ENCODE measurements around the gene SLC16A3.
"Not testable (repeated sequence)": the region's sequence is repeated elsewhere in the genome, so short reads cannot be mapped to it uniquely, and the experiment has no call there.

The SLC16A3 gene

GRCh38 chr17:82188001-82188961 lies 40.6 kb upstream of the SLC16A3 start:
- no peak overlapping the region for H3K27ac ChIP-seq (ENCODE audit: low read length)
- no peak overlapping the region for H3K9ac ChIP-seq (ENCODE audit: low read length)
- no peaks in the 10 kb centered on the region for H4K20me1 ChIP-seq (ENCODE audit: insufficient read depth, low read length)
- H3K27me3 ChIP-seq (ENCODE audit: low read depth, low read length): no peaks in the 10 kb centered on the region
- H3K79me2 ChIP-seq (ENCODE audit: low read length): no peaks in the 10 kb centered on the region
- H2AFZ ChIP-seq (ENCODE audit: low read depth, low read length): no peak overlapping the region
- H3K4me3 ChIP-seq (ENCODE audit: low read length): no peak overlapping the region
- no peaks in the 10 kb centered on the region for H3K9me3 ChIP-seq (ENCODE audit: insufficient read depth, low read length)
- peaks cover 7% of the 10 kb centered on the region for H3K4me1 ChIP-seq (ENCODE audit: low read length)
- H3K36me3 ChIP-seq (replicated peaks; ENCODE audit: low read depth, low read length): no peaks in the 10 kb centered on the region
- H3K4me2 ChIP-seq (ENCODE audit: low read length): no peak overlapping the region
- TF ChIP-seq EZH2phosphoT487 (IDR thresholded peaks at IDR 0.05; ENCODE audit: low read depth) (no peak), CTCF (IDR thresholded peaks at IDR 0.05; ENCODE audit: low read depth, low read length) (no peak)

- not testable (repeated sequence) for H3K36me3 ChIP-seq (replicated peaks; ENCODE audit: low read depth, low read length); H2AFZ ChIP-seq (ENCODE audit: low read depth, low read length); H3K4me3 ChIP-seq (ENCODE audit: low read length); H4K20me1 ChIP-seq (ENCODE audit: insufficient read depth, low read length); H3K79me2 ChIP-seq (ENCODE audit: low read length); H3K27ac ChIP-seq (ENCODE audit: low read length); H3K4me1 ChIP-seq (ENCODE audit: low read length); H3K9ac ChIP-seq (ENCODE audit: low read length); H3K27me3 ChIP-seq (ENCODE audit: low read depth, low read length); H3K9me3 ChIP-seq (ENCODE audit: insufficient read depth, low read length); H3K4me2 ChIP-seq (ENCODE audit: low read length)
Observed at GRCh38 chr17:82193050-82193449, 35.8 kb upstream of the SLC16A3 start.

GRCh38 chr17:82193520-82194220 lies 35.2 kb upstream of the SLC16A3 start:
- Histone ChIP-seq H3K4me2 (ENCODE audit: low read length) (no peak overlapping the region), H3K79me2 (ENCODE audit: low read length) (no peaks in the 10 kb centered on the region), H3K36me3 (replicated peaks; ENCODE audit: low read depth, low read length) (peaks cover 4% of the 10 kb centered on the region), H3K4me3 (ENCODE audit: low read length) (no peak overlapping the region), H4K20me1 (ENCODE audit: insufficient read depth, low read length) (no peaks in the 10 kb centered on the region), H3K27me3 (ENCODE audit: low read depth, low read length) (no peaks in the 10 kb centered on the region), H3K9me3 (ENCODE audit: insufficient read depth, low read length) (no peaks in the 10 kb centered on the region), H3K27ac (ENCODE audit: low read length) (no peak overlapping the region), H3K4me1 (ENCODE audit: low read length) (peaks cover 5% of the 10 kb centered on the region; the same call in 1 of the 2 replicates), H2AFZ (ENCODE audit: low read depth, low read length) (no peak overlapping the region), H3K9ac (ENCODE audit: low read length) (no peak overlapping the region)
- TF ChIP-seq CTCF (IDR thresholded peaks at IDR 0.05; ENCODE audit: low read depth, low read length) (no peak), EZH2phosphoT487 (IDR thresholded peaks at IDR 0.05; ENCODE audit: low read depth) (no peak)

GRCh38 chr17:82194765-82195164 lies 34.1 kb upstream of the SLC16A3 start:
- TF ChIP-seq CTCF (IDR thresholded peaks at IDR 0.05; ENCODE audit: low read depth, low read length): no peak
- Histone ChIP-seq H3K79me2 (ENCODE audit: low read length) (no peaks in the 10 kb centered on the region), H3K9me3 (ENCODE audit: insufficient read depth, low read length) (no peaks in the 10 kb centered on the region), H3K4me3 (ENCODE audit: low read length) (no peak overlapping the region), H3K27ac (ENCODE audit: low read length) (no peak overlapping the region), H2AFZ (ENCODE audit: low read depth, low read length) (no peak overlapping the region), H3K9ac (ENCODE audit: low read length) (no peak overlapping the region), H3K4me2 (ENCODE audit: low read length) (no peak overlapping the region), H3K36me3 (replicated peaks; ENCODE audit: low read depth, low read length) (peaks cover 4% of the 10 kb centered on the region), H3K4me1 (ENCODE audit: low read length) (peaks cover 5% of the 10 kb centered on the region; the same call in 1 of the 2 replicates), H3K27me3 (ENCODE audit: low read depth, low read length) (no peaks in the 10 kb centered on the region), H4K20me1 (ENCODE audit: insufficient read depth, low read length) (no peaks in the 10 kb centered on the region)

All from OCI-LY3 (cell line).